Mucosa of stomach (tissue), 1 donor: ENCODE data around the gene TP53BP2.
A peak's percentile ranks its signal among the peaks of the same experiment; 100 is the strongest.
"Not testable (repeated sequence)": the region's sequence is repeated elsewhere in the genome, so short reads cannot be mapped to it uniquely, and the experiment has no call there.

Experiments used
- H3K27me3 ChIP-seq: one replicate; pipeline ENCODE4 v1.7.0; 2013; ENCODE audit warnings: mild to moderate bottlenecking, low read length; ENCODE audit not compliant: control insufficient read depth, insufficient read depth
- H3K36me3 ChIP-seq: one replicate; pipeline ENCODE4 v1.7.0; 2013; ENCODE audit warnings: low read length; ENCODE audit not compliant: control insufficient read depth, insufficient read depth
- H3K4me1 ChIP-seq: one replicate; pipeline ENCODE4 v1.7.0; 2013; ENCODE audit warnings: mild to moderate bottlenecking, low read length; ENCODE audit not compliant: control insufficient read depth, insufficient read depth
- H3K4me3 ChIP-seq: one replicate; pipeline ENCODE4 v1.7.0; 2013; ENCODE audit warnings: low read length
- H3K9ac ChIP-seq: one replicate; pipeline ENCODE4 v1.7.0; 2013; ENCODE audit warnings: mild to moderate bottlenecking, low read length, moderate library complexity
- H3K9me3 ChIP-seq: one replicate; pipeline ENCODE4 v1.7.0; 2013; ENCODE audit warnings: mild to moderate bottlenecking, low read length, moderate library complexity; ENCODE audit not compliant: control insufficient read depth
- donor health status: Pancreatic carcinoma.

Gene TP53BP2, protein sequence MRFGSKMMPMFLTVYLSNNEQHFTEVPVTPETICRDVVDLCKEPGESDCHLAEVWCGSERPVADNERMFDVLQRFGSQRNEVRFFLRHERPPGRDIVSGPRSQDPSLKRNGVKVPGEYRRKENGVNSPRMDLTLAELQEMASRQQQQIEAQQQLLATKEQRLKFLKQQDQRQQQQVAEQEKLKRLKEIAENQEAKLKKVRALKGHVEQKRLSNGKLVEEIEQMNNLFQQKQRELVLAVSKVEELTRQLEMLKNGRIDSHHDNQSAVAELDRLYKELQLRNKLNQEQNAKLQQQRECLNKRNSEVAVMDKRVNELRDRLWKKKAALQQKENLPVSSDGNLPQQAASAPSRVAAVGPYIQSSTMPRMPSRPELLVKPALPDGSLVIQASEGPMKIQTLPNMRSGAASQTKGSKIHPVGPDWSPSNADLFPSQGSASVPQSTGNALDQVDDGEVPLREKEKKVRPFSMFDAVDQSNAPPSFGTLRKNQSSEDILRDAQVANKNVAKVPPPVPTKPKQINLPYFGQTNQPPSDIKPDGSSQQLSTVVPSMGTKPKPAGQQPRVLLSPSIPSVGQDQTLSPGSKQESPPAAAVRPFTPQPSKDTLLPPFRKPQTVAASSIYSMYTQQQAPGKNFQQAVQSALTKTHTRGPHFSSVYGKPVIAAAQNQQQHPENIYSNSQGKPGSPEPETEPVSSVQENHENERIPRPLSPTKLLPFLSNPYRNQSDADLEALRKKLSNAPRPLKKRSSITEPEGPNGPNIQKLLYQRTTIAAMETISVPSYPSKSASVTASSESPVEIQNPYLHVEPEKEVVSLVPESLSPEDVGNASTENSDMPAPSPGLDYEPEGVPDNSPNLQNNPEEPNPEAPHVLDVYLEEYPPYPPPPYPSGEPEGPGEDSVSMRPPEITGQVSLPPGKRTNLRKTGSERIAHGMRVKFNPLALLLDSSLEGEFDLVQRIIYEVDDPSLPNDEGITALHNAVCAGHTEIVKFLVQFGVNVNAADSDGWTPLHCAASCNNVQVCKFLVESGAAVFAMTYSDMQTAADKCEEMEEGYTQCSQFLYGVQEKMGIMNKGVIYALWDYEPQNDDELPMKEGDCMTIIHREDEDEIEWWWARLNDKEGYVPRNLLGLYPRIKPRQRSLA

DNA sequence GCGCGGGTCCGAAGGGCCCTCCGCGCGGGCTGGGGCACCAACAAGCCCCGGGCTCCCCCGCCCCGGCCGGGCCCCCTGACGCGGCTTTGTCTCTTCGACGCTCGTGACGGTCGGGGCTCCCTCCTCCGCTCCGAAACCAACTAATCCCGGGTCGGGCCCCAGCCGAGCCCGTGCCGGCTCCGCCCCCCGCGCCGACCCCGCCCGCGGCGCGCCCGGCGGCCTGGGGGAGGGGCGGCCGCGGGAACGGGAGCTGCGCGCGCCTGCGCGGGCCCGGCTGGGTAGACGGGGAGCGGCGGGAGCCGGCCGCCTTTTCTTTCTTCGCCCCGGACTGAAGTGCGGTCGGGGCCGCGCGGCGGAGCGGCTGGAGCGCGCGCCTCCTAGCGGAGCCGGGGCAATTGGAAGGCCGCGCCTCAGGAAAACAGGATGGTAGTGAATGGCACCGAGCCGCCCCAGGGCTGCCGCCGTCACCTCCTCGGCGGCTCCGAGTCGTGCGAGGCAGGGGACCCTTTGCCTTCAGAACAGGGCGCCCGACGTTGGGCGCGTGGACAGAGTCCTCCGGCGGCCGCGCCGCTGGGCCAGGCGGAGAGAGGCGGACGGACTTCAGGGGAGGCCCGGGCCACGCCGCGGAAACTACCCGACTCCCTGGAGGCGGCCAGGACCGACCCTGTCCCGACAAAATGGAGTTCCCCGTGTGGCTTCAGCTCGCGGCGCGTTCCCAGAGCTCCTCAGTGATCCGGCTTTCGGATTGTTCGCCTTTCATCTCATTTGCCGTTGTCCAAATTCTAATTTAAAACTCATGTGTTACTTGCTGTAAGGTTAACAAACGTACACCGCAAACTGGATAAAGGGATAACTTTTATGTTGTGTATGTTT is at the start of gene TP53BP2:
TP53BP2 (minus strand) TSS at position 138 of the 873 bp plus-strand sequence. CDS start 267 bp downstream, outside the sequence.
- no peaks in the 10 kb centered on the region for H3K9me3 ChIP-seq
- H3K9ac ChIP-seq, result peak within 1 kb of the TSS; percentile 96
- H3K36me3 ChIP-seq, result no peaks in the 10 kb centered on the region
- no peaks in the 10 kb centered on the region for H3K27me3 ChIP-seq
- peaks cover 9% of the 10 kb centered on the region for H3K4me1 ChIP-seq
- peak within 1 kb of the TSS; percentile 74 for H3K4me3 ChIP-seq

DNA sequence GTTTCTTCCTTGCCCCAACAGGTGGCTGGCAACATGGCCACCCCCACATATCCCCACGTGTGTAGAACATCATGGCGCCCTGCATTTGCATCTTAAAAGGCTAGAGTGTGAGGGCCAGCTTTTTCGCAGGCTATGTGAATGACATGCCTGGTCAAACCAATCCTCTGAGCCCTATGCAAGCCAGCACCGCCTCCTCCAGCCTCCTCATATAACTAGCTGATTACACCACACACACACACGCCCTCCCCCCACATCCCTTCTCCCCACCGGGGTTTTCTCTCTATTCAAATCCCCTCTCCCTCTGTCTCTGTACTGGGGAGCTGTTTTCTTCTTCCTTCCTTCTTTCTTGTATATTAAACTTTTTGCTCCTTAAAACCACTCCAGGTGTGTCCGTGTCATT is 44.7 kb upstream of the TP53BP2 start:
- not testable (repeated sequence) for H3K36me3 ChIP-seq, H3K9ac ChIP-seq, H3K27me3 ChIP-seq, H3K4me1 ChIP-seq, H3K9me3 ChIP-seq, H3K4me3 ChIP-seq

DNA sequence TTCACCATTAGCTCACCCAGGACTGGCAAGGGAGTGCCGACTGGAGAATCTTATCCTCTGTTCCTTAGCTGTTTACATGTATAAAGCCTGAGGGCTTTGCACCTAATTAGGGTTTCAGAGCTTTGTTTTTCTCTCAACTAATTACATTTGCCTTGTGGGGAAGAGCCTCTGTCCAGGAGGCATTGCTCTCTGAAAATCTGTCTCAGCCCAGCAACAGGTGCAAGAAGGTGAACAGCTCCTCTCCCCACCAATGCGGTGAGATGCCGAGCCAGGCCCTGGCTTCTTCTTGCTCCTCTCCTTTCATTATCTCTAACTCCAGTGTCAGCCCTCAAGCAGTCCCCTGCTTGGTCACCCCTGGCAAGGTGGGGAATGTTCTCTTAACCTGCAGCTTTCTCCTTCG is 43.6 kb upstream of the TP53BP2 start:
- H3K9me3 ChIP-seq, H3K36me3 ChIP-seq, H3K9ac ChIP-seq, H3K4me3 ChIP-seq, H3K4me1 ChIP-seq, H3K27me3 ChIP-seq: not testable (repeated sequence)

DNA sequence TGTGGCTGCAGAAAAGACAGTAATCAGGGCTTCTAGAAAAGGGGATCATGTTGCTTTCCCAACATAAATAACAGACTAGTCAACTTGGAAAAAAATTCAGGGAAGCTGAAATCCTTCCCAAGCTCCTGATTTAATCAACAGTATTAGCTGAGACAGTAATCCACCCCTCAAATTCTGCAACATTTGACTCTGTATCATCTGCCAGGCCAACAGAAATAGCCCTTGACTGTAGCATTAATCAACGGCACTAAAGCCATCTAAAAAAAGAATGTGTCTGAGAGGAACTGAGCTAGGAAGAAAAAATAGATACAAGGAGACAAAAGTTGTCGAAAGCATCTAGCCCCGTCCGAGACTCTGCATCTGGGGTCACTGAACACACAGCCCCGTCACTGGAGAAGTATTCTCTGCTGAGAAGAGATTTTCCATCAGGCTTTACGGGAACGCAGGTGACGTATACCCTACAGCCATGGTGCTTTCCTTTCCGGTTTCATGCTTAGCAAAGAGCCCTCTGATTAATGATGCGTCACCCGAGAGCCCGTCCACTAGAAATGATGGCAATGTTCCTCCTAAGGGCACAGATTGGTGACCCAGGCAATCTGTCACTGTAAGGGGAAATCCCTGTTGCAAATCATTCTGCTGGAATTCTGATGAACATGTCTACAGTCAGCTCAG is 42.1 kb upstream of the TP53BP2 start:
- no peaks in the 10 kb centered on the region for H3K9me3 ChIP-seq
- no peaks in the 10 kb centered on the region for H3K27me3 ChIP-seq
- H3K4me1 ChIP-seq, result no peaks in the 10 kb centered on the region
- no peak overlapping the region for H3K4me3 ChIP-seq
- no peak overlapping the region for H3K9ac ChIP-seq
- H3K36me3 ChIP-seq, result no peaks in the 10 kb centered on the region

DNA sequence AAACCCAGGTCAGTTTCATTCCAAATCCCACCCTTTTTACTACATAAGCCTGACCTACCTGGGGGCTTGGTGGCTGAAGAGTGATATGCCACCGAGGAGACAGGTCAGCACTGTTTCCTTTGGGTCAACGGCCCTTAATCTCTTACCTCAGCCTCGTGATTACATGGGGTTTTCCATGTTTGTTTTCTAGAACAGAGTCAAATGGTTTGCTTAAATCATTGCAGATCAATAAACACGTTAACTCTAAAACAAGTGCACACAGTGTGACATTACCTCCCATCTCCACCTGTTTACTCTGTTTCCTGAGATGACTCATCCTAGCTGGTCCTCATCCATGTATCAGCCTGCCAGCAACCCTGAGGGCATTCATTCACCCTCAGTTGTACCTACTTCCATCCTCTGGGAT is 40.8 kb upstream of the TP53BP2 start:
- H3K27me3 ChIP-seq, result no peaks in the 10 kb centered on the region
- H3K36me3 ChIP-seq, result no peaks in the 10 kb centered on the region
- H3K9ac ChIP-seq, result no peak overlapping the region
- no peaks in the 10 kb centered on the region for H3K4me1 ChIP-seq
- no peaks in the 10 kb centered on the region for H3K9me3 ChIP-seq
- no peak overlapping the region for H3K4me3 ChIP-seq

DNA sequence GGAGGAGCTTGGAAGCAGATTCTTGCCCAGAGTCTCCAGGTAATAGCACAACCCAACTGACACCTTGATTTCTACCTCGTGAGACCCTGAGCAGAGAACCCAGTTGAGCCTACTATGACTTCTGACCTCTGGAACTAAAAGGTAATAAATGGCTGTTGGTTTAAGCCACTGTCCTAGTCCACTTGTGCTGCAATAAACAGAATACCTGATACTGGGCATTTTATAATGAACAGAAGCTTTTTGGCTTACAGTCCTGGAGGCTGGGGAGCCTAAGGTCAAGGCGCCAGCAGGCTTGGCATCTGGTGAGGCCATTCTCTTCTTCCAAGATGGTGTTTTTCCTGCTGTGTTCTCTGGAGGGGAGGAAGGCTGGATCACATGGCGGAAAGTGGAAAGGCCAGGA is 39.9 kb upstream of the TP53BP2 start:
- Histone ChIP-seq H3K9ac (no peak overlapping the region), H3K36me3 (no peaks in the 10 kb centered on the region), H3K27me3 (no peaks in the 10 kb centered on the region), H3K4me3 (no peak overlapping the region), H3K9me3 (no peaks in the 10 kb centered on the region), H3K4me1 (no peaks in the 10 kb centered on the region)

DNA sequence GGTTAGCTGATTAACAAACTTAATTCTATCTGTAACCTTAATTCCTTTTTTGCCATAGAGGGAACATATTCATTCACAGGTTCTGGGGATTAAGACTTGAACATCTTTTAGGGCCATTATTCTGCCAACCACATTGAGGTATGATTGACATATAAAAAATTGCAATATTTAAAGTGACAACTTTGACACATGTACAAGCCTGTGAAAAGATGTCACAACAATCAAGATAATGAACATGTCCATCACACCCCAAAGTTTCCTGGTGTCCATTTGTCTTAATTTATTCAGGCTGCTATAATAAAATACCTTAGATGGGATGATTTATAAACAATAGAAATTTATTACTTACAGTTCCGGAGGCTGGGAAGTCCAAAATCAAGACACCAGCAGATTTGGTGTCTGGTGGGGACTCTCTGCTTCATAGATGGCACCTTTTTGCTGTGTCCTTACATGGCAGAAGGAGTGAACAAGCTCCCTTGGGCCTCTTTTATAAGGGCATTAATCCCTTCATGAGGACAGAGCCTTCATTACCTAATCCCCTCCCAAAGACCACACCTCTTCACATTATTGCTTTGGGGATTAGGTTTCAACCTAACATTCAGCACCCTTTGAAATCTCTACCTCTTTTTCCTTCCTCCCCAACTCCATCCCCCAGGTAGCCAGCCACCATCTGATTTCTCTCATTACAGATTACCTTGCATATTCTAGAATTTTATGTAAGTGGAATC is 33.0 kb upstream of the TP53BP2 start:
- Histone ChIP-seq H3K4me3 (no peak overlapping the region), H3K27me3 (no peaks in the 10 kb centered on the region), H3K9ac (no peak overlapping the region), H3K4me1 (no peaks in the 10 kb centered on the region), H3K9me3 (no peaks in the 10 kb centered on the region), H3K36me3 (no peaks in the 10 kb centered on the region)

DNA sequence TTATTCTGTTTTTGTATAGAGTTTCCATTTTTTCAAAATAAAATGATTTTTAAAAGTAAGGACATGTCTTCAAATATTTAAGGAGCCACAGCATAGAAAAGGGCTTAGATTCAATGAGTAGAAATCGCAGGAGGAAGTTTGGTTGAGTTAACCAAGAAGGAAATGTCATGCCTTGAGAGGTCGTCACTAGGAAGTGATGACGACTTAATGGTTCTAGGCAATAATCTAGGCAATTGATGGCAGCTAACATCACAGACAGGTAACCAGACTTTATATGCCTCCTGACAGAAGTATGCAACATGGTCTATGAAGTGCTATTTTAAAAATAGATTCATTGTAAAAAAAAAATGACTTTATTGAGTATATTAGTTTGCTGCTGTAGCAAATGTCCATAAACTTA is 32.1 kb upstream of the TP53BP2 start:
- Histone ChIP-seq H3K27me3 (no peaks in the 10 kb centered on the region), H3K4me1 (no peaks in the 10 kb centered on the region), H3K4me3 (no peak overlapping the region), H3K9me3 (no peaks in the 10 kb centered on the region), H3K36me3 (no peaks in the 10 kb centered on the region), H3K9ac (no peak overlapping the region)

DNA sequence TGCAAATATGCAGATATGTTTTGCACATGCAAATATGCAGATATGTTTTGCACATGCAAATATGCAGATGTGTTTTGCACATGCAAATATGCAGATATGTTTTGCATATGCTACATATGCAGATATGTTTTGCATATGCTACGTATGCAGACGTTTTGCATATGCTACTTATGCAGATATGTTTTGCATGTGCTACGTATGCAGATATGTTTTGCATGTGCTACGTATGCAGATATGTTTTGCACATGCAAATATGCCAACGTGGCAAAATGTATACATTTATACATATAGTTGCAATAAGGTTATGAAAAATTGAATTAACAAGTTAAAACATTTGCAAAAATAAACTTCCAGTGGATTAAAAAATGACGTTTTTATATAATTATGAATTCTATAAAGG is 30.8 kb upstream of the TP53BP2 start:
- no peaks in the 10 kb centered on the region for H3K27me3 ChIP-seq
- no peak overlapping the region for H3K9ac ChIP-seq
- no peaks in the 10 kb centered on the region for H3K36me3 ChIP-seq
- no peaks in the 10 kb centered on the region for H3K9me3 ChIP-seq
- H3K4me1 ChIP-seq, result no peaks in the 10 kb centered on the region
- no peak overlapping the region for H3K4me3 ChIP-seq

DNA sequence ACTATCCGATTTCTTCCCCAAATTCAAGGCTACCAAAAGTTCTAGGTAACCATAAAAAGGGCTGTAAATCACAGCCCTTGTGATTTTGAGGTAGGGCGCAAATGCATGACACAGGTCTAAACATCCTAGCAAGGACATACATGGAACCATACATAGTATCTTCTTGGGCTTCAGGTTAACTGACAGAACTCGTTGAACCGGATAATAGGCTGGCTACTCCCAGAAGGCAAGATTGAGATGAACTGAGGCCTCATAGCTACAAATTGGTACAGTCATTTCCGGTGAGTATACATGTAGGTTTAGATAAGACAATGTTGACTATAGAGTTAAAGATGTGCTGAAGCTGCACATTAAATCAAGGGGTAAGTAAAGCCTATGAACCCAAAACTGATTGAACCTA is 27.3 kb upstream of the TP53BP2 start:
- H3K9me3 ChIP-seq, result no peaks in the 10 kb centered on the region
- no peaks in the 10 kb centered on the region for H3K27me3 ChIP-seq
- H3K4me1 ChIP-seq, result no peaks in the 10 kb centered on the region
- no peaks in the 10 kb centered on the region for H3K36me3 ChIP-seq
- H3K9ac ChIP-seq, result no peak overlapping the region
- no peak overlapping the region for H3K4me3 ChIP-seq
